Ascending aorta (tissue), 2 donors: ENCODE results near the gene CCDC144A. TPM values are rescaled to one million over a fixed set of nuclear protein-coding genes. Genes with fewer than 3 reads are reported as not detected.
"Not testable (repeated sequence)": the region's sequence is repeated elsewhere in the genome, so short reads cannot be mapped to it uniquely, and the experiment has no call there.

Experiments
- DNase-seq, 2 donors: peaks; one replicate each; pipeline ENCODE4 v3.0.0-alpha.2; 2019; ENCODE audit warnings: low spot score in 2 of 2
- H3K27ac ChIP-seq, 2 donors: fragments of 200-600 bp; sonication (generic); one replicate each; pipeline ENCODE4 v1.5.1; 2016 to 2017; ENCODE audit warnings: mild to moderate bottlenecking in 1 of 2
- H3K27me3 ChIP-seq: fragments of 200-600 bp; sonication (generic); one replicate; pipeline ENCODE4 v1.5.1; 2017
- H3K36me3 ChIP-seq, 2 donors: fragments of 200-600 bp; sonication (generic); one replicate each; pipeline ENCODE4 v1.5.1; 2016
- H3K4me1 ChIP-seq, 2 donors: fragments of 200-600 bp; sonication (generic); one replicate each; pipeline ENCODE4 v1.5.1; 2016 to 2017; ENCODE audit warnings: mild to moderate bottlenecking in 1 of 2
- H3K4me3 ChIP-seq, 2 donors: fragments of 200-600 bp; sonication (generic); one replicate each; pipeline ENCODE4 v1.5.1; 2016 to 2017; ENCODE audit warnings: mild to moderate bottlenecking in 1 of 2
- H3K9me3 ChIP-seq, 2 donors: fragments of 200-600 bp; sonication (generic); one replicate each; pipeline ENCODE4 v1.5.1; 2016
- CTCF ChIP-seq, 3 experiments: fragments of 200-600 bp in 2 of 3; fragments of 450-650 bp in 1 of 3; sonication (generic) in 2 of 3; IDR thresholded peaks; one replicate each; pipeline ENCODE4 v1.5.1; 2016 to 2019; ENCODE audit warnings: antibody characterized with exemption in 3 of 3, mild to moderate bottlenecking in 1 of 3, moderate library complexity in 1 of 3
- intact Hi-C: fragments of 100-400 bp; cut with DNase I; formaldehyde crosslinking; loops from one replicate; pipeline ENCODE4 v1.15.1; 2023
- total RNA-seq: library from RNA; depleted of rRNA; stranded (reverse); fragments of >200 nt; gene quantifications from one replicate; pipeline ENCODE4 v1.1.0, GENCODE V29; 2016

CCDC144A gene
- total RNA-seq, 1 donor from 2014 or later, result 0.43 TPM

- intact Hi-C loops, result no loop called here
- Histone ChIP-seq H3K27me3 (no peaks in the 10 kb centered on the region), H3K36me3 (no peaks in the 10 kb centered on the region), H3K9me3 (no peaks in the 10 kb centered on the region), H3K27ac (no peak overlapping the region), H3K4me1 (no peaks in the 10 kb centered on the region), H3K4me3 (no peak overlapping the region)
- TF ChIP-seq CTCF (IDR thresholded peaks at IDR 0.05), result no peak
- no peak for DNase-seq
Observed at GRCh38 chr17:16820979-16821543, 131.0 kb downstream of the CCDC144A start.

DNA sequence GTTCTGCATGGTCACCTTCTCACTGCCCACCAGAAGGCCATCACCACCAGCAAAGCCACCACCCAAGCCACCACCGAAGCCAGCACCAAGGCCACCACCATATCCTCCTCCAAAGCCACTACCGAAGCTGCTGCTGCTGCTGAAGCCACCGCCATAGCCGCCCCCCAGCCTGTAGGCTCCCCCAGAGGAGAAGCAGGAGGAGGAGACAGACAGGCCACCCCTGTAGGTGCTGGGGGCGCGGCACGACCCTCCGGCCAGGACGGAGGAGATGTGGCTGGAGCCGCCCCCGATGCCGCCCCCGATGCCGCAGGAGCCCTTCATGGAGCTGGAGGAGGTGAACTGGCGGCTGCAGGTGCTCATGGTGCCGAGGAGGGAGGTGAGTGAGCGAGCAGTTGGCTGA is 132.1 kb downstream of the CCDC144A start:
- H3K36me3 ChIP-seq, H3K4me3 ChIP-seq, intact Hi-C loops, H3K4me1 ChIP-seq, H3K27ac ChIP-seq, H3K9me3 ChIP-seq, H3K27me3 ChIP-seq, DNase-seq: not testable (repeated sequence)

GRCh38 chr17:16823768-16824406 is 133.8 kb downstream of the CCDC144A start:
- H3K27ac ChIP-seq, intact Hi-C loops: not testable (repeated sequence)

More at GRCh38 chr17:16823768-16824406, 133.8 kb downstream of the CCDC144A start:
- H3K9me3 ChIP-seq, H3K27me3 ChIP-seq, H3K4me3 ChIP-seq, DNase-seq, H3K36me3 ChIP-seq, H3K4me1 ChIP-seq: not testable (repeated sequence)

Other genes with a start within 250 kb of the CCDC144A start
- 1.2 TPM for gene LRRC75A, start 198.0 kb upstream of the CCDC144A start, total RNA-seq
- gene ZNF287, start 121.0 kb upstream of the CCDC144A start, total RNA-seq, result 2.9 TPM
- gene ZNF624, start 36.4 kb upstream of the CCDC144A start, total RNA-seq, result 0.53 TPM